ENCODE results near the gene SUOX.

DNA sequence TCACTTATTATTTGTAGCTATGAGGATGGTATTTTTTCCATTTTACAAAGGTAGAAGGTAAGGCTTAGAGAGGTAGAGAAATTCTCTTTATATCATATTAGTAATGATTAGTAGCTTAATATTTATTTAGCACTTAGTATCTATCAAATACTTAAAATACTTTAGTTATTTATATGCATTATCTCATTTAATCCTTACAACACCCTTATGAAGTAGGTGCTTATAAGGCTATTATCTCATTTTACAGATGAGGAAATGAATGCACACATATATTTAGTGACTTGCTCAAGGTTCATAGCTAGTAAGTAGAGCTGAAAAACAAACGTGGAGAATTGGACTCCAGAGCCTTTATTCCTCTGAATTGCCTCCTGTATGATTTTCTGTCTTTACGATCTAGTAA lies 12.2 kb upstream of the SUOX start:
- no peak for TF ChIP-seq POLR2A (IDR thresholded peaks at IDR 0.05; ENCODE audit: low read depth, low read length)
- TF ChIP-seq, protein P1, sequence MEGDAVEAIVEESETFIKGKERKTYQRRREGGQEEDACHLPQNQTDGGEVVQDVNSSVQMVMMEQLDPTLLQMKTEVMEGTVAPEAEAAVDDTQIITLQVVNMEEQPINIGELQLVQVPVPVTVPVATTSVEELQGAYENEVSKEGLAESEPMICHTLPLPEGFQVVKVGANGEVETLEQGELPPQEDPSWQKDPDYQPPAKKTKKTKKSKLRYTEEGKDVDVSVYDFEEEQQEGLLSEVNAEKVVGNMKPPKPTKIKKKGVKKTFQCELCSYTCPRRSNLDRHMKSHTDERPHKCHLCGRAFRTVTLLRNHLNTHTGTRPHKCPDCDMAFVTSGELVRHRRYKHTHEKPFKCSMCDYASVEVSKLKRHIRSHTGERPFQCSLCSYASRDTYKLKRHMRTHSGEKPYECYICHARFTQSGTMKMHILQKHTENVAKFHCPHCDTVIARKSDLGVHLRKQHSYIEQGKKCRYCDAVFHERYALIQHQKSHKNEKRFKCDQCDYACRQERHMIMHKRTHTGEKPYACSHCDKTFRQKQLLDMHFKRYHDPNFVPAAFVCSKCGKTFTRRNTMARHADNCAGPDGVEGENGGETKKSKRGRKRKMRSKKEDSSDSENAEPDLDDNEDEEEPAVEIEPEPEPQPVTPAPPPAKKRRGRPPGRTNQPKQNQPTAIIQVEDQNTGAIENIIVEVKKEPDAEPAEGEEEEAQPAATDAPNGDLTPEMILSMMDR (conservative IDR thresholded peaks at IDR 0.05; ENCODE audit: low read depth, low read length), result no peak
- TF ChIP-seq, protein P2, sequence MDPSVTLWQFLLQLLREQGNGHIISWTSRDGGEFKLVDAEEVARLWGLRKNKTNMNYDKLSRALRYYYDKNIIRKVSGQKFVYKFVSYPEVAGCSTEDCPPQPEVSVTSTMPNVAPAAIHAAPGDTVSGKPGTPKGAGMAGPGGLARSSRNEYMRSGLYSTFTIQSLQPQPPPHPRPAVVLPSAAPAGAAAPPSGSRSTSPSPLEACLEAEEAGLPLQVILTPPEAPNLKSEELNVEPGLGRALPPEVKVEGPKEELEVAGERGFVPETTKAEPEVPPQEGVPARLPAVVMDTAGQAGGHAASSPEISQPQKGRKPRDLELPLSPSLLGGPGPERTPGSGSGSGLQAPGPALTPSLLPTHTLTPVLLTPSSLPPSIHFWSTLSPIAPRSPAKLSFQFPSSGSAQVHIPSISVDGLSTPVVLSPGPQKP (IDR thresholded peaks at IDR 0.05; ENCODE audit: borderline replicate concordance, low read depth, low read length), result no peak
- TF ChIP-seq SMC3 (IDR thresholded peaks at IDR 0.05; ENCODE audit: low read depth, low read length), result no peak
- TF ChIP-seq MAFK (IDR thresholded peaks at IDR 0.05; ENCODE audit: low read depth, low read length), result no peak
- no peak for TF ChIP-seq FOS (IDR thresholded peaks at IDR 0.05; ENCODE audit: low read depth, low read length)

Measured in IMR-90 (cell line).